ENCODE data around the gene CACNA1G.

DNA sequence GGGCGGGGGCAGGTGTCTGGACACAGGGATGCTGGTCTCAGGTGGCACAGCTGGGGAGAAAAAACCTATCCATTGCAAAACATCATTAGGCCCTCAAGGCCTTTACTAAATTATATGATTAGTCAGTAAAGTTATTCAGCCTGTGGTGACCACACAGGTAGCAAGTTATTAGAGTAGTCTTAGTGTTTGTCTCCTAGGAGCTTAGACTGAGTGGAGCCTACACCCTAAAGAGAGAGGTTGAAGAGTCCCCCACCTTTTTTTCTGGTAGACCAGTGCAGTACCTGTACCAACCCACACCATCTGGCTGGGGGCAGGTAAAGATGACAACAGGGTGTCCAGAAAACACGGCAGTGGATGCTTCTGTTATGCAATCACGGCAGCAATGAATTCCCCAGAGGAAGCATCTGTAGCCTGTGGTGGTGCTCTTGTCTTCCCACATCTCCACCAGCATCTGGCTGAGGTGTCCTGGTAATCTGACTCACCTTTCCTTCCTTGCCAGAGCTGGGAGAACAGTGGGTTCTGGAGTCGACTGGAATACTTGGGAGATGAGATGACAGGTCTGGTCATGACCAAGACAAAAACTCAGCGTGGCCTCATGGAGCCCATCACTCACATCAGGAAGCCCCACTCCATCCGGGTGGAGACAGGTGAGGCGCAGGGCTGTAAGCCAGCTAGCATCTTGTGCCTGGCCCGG, 41.2 kb upstream of the CACNA1G start:
- TF ChIP-seq POLR2AphosphoS5 (IDR thresholded peaks at IDR 0.05): no peak
- no peak for TF ChIP-seq EZH2 (IDR thresholded peaks at IDR 0.05; ENCODE audit: borderline replicate concordance, insufficient read depth, low read length, poor library complexity, severe bottlenecking)
- TF ChIP-seq, protein P1, sequence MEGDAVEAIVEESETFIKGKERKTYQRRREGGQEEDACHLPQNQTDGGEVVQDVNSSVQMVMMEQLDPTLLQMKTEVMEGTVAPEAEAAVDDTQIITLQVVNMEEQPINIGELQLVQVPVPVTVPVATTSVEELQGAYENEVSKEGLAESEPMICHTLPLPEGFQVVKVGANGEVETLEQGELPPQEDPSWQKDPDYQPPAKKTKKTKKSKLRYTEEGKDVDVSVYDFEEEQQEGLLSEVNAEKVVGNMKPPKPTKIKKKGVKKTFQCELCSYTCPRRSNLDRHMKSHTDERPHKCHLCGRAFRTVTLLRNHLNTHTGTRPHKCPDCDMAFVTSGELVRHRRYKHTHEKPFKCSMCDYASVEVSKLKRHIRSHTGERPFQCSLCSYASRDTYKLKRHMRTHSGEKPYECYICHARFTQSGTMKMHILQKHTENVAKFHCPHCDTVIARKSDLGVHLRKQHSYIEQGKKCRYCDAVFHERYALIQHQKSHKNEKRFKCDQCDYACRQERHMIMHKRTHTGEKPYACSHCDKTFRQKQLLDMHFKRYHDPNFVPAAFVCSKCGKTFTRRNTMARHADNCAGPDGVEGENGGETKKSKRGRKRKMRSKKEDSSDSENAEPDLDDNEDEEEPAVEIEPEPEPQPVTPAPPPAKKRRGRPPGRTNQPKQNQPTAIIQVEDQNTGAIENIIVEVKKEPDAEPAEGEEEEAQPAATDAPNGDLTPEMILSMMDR (IDR thresholded peaks at IDR 0.05; ENCODE audit: poor library complexity, severe bottlenecking): no peak
- TF ChIP-seq TAF1 (IDR thresholded peaks at IDR 0.05; ENCODE audit: low read depth): no peak
- TF ChIP-seq REST (IDR thresholded peaks at IDR 0.05; ENCODE audit: borderline replicate concordance): no peak
- TF ChIP-seq SMC3 (conservative IDR thresholded peaks at IDR 0.05; ENCODE audit: poor library complexity): no peak
- TF ChIP-seq EP300 (conservative IDR thresholded peaks at IDR 0.05; ENCODE audit: poor library complexity, severe bottlenecking): no peak
- TF ChIP-seq RAD21 (conservative IDR thresholded peaks at IDR 0.05): no peak
- no peak for TF ChIP-seq MXI1 (conservative IDR thresholded peaks at IDR 0.05; ENCODE audit: poor library complexity, severe bottlenecking)

Data from neural cell (in vitro differentiated cells).